ENCODE data around the gene MMD2. TPM values are rescaled to one million over a fixed set of nuclear protein-coding genes. Genes with fewer than 3 reads are reported as not detected.

Gene MMD2
- total RNA-seq, 2 donors from 2014 or later, result not detected

DNA sequence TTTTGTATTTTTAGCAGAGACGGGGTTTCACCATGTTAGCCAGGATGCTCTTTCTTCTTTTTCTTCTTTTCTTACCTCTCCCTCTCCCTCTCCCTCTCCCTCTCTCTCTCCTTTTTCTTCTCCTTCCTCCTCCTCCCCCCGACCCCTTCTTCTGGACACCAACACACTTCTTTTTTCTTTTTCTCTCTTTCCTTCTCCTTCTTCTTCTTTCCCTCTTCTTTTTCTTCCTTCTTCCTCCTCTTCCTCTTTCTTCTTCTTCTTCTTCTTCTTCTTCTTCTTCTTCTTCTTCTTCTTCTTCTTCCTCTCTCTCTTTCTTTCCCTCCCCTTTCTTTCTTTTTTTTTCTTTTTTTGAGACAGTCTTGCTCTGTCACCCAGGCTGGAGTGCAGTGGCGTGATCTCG lies 14.0 kb downstream of the MMD2 start:
- Mint-ChIP-seq H3K4me1 (ENCODE audit: low read depth in 2 of 2) (peaks cover 0 to 2% of the 10 kb centered on the region in 2 donors), H3K36me3 (no peaks in the 10 kb centered on the region), H3K27me3 (peaks cover 8 to 9% of the 10 kb centered on the region in 2 donors), H3K9me3 (no peaks in the 10 kb centered on the region), H3K27ac (no peak overlapping the region), H3K4me3 (no peak overlapping the region)
- ATAC-seq (no peak), DNase-seq (ENCODE audit: low spot score) (no peak)

DNA sequence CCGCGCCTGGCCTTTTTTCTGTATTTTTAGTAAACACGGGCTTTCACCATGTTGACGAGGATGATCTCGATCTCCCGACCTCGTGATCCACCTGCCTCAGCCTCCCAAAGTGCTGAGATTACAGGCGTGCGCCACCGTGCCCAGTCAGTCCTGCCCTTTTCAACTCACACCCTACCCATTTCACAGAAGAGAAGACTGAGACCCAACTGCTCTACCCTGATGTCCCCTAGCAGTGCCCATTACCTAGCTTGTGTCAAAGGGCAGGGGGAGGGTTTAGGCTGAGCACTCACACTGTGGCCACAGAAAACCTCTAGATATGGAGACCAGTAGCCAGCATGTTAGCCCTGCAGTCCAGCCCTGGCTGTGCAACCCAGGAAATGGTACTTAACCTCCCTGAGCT lies 15.7 kb downstream of the MMD2 start:
- DNase-seq (ENCODE audit: low spot score) (no peak), ATAC-seq (no peak)
- H3K27me3 Mint-ChIP-seq, result peaks cover 8 to 9% of the 10 kb centered on the region in 2 donors
- no peak overlapping the region for H3K27ac Mint-ChIP-seq
- H3K4me1 Mint-ChIP-seq (ENCODE audit: low read depth in 2 of 2), result peaks cover 0 to 2% of the 10 kb centered on the region in 2 donors
- H3K4me3 Mint-ChIP-seq, result no peak overlapping the region
- no peaks in the 10 kb centered on the region for H3K36me3 Mint-ChIP-seq
- H3K9me3 Mint-ChIP-seq, result no peaks in the 10 kb centered on the region

DNA sequence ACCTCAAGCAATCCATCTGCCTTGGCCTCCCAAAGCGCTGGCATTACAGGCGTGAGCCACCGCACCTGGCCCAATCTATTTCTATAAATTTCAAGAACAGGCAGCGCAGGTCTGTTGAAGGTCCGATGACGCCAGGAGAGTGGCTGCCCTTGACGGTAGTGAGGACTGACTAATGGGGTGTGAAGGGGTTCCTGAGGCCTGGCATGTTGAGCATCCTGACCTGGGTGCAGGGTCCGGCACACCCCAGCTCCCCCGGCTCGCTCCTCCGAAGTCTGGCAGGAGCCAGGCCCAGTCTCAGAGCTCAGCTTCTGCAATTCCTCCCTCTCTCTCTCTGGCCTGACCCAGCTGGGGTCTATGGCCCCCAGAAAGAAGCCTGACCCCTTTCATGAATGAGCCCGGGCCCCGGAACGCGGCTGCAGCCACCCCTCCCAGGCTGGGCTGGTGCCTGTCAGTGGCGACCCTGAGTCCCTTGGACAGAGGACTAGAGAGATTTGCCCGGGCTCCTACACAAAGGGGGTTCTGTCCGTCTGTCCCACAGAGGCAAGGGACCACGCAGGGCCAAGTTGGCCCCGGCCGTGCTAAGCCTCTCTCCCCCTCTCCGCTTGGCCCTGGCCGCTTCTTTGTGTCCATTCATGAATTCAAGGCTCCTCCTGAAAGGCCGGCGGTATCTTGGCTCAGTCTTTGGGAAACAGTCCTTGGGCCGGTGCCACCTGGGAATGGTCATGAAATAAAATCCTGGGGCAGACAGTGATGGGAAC lies 18.8 kb downstream of the MMD2 start:
- H3K27ac Mint-ChIP-seq, result no peak overlapping the region
- H3K9me3 Mint-ChIP-seq, result no peaks in the 10 kb centered on the region
- no peak for DNase-seq (ENCODE audit: low spot score)
- peaks cover 6% of the 10 kb centered on the region in 2 donors for H3K27me3 Mint-ChIP-seq
- ATAC-seq, result peak in 1 of 2 donors; percentile 25
- H3K4me3 Mint-ChIP-seq, result no peak overlapping the region
- no peaks in the 10 kb centered on the region for H3K4me1 Mint-ChIP-seq (ENCODE audit: low read depth in 2 of 2)
- no peaks in the 10 kb centered on the region for H3K36me3 Mint-ChIP-seq

DNA sequence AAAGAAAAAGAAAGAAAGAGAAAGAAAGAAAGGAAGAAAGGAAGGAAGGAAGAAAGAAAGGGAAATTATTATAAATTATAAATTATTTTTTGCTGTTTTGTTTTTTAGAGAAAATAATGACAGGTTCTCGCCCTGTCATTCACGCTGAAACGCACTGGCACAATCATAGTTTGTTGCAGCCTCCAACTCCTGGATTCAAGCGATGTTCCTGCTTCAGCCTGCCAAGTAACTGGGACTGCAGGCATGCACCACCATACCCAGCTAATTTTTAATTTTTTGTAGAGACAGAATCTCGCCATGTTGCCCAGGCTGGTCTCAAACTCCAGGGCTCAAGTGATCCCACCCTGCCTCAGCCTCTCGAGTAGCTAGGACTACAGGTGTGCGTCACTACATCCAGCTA lies 21.6 kb downstream of the MMD2 start:
- DNase-seq (ENCODE audit: low spot score) (no peak), ATAC-seq (no peak)
- H3K36me3 Mint-ChIP-seq, result no peaks in the 10 kb centered on the region
- no peaks in the 10 kb centered on the region for H3K9me3 Mint-ChIP-seq
- H3K4me1 Mint-ChIP-seq (ENCODE audit: low read depth in 2 of 2), result no peaks in the 10 kb centered on the region
- H3K27me3 Mint-ChIP-seq, result peaks cover 0 to 6% of the 10 kb centered on the region in 2 donors
- no peak overlapping the region for H3K4me3 Mint-ChIP-seq
- no peak overlapping the region for H3K27ac Mint-ChIP-seq

DNA sequence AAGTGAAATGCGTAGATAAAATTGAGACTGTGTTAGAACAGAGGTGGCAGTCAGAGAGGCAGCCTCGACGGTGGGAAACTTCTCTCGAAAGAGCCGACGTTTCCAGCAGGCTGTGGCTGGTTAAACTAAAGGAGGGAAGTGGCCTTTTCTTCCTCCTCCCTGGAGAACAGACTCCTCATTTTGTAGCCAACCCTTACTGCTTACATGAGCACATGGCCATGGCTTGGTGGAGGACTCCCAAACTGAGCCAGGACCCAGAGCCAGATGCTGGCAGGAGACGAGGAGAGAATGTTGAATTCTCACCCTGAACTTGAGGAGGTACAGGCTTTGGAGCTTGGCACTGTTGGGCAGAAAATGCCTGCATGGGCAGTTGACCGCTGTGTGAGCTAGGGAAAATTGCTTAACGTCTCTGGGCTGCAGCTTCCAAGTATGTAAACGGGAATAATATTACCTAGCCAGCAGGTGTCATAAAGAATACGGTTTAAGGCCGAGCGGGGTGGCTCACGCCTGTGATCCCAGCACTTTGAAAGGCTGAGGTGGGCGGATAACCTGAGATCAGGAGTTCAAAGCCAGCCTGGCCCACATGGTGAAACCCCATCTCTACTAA lies 24.5 kb downstream of the MMD2 start:
- DNase-seq (ENCODE audit: low spot score) (no peak), ATAC-seq (no peak)
- no peaks in the 10 kb centered on the region for H3K36me3 Mint-ChIP-seq
- H3K27ac Mint-ChIP-seq, result no peak overlapping the region
- peaks cover 0 to 6% of the 10 kb centered on the region in 2 donors for H3K27me3 Mint-ChIP-seq
- H3K4me1 Mint-ChIP-seq (ENCODE audit: low read depth in 2 of 2), result no peaks in the 10 kb centered on the region
- H3K9me3 Mint-ChIP-seq, result no peaks in the 10 kb centered on the region
- no peak overlapping the region for H3K4me3 Mint-ChIP-seq

DNA sequence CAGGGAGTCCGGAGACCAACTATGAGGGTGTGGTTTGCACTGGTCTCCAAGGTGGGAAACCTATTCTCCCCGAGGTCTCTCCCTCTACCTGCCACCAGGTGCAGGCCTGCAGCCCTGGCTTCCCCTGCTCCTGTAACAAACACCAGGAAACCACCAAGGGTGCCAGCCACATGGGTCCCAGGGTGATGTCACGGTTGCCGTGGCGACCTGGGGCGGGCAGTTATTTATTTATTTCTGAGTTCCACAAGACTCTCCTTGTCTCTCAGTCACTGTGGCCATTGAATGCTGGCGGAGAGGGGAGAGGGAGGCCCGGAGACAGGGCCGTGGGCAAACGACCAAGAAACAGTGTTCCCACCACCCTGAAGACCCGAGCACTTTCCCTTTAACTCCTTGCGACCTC lies 27.0 kb downstream of the MMD2 start:
- H3K27me3 Mint-ChIP-seq, result peaks cover 0 to 5% of the 10 kb centered on the region in 2 donors
- ATAC-seq (no peak), DNase-seq (ENCODE audit: low spot score) (no peak)
- H3K27ac Mint-ChIP-seq, result no peak overlapping the region
- no peaks in the 10 kb centered on the region for H3K4me1 Mint-ChIP-seq (ENCODE audit: low read depth in 2 of 2)
- H3K4me3 Mint-ChIP-seq, result no peak overlapping the region
- no peaks in the 10 kb centered on the region for H3K9me3 Mint-ChIP-seq
- H3K36me3 Mint-ChIP-seq, result no peaks in the 10 kb centered on the region

DNA sequence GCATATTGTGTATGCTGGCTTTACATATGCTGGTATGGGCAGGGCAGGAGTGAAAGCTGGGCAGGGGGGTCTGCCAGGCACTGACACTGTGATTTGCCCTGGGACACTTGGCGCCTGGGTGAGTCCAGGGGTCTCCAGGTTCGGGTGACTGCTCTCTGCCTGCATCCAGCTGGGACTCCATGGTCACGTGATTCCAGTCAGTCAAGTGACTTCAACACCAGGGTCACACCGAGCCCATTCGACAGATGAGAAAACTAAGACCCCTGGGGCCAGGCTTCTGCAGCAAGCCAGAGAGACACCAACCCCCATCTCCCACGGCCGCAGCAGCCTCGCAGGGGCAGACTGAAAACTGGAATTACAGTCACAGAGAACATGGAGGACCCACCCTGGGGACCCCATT lies 30.0 kb downstream of the MMD2 start:
- Mint-ChIP-seq H3K9me3 (no peaks in the 10 kb centered on the region), H3K4me1 (ENCODE audit: low read depth in 2 of 2) (no peaks in the 10 kb centered on the region), H3K4me3 (no peak overlapping the region), H3K36me3 (no peaks in the 10 kb centered on the region), H3K27me3 (peaks cover 0 to 5% of the 10 kb centered on the region in 2 donors), H3K27ac (no peak overlapping the region)
- ATAC-seq (no peak), DNase-seq (ENCODE audit: low spot score) (no peak)

DNA sequence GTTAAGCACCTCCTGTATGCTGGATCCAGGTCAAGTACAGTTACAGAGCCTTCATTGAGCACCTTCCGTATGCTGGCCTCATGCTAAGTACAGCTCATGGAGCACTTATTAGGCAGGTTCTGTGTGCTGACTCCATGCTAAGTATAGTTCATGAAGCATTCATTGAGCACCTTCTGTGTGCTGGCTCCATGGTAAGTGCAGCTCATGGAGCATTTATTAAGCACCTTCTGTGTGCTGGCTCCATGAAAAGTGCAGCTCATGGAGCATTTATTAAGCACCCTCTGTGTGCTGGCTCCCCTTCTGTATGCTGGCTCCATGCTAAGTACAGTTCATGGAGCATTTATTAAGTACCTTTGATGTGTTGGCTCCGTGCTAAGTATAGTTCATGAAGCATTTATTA lies 30.5 kb downstream of the MMD2 start:
- Mint-ChIP-seq H3K27ac (no peak overlapping the region), H3K36me3 (no peaks in the 10 kb centered on the region), H3K27me3 (peaks cover 0 to 4% of the 10 kb centered on the region in 2 donors), H3K4me1 (ENCODE audit: low read depth in 2 of 2) (no peaks in the 10 kb centered on the region), H3K4me3 (no peak overlapping the region), H3K9me3 (no peaks in the 10 kb centered on the region)
- ATAC-seq, result no peak
- no peak for DNase-seq (ENCODE audit: low spot score)

DNA sequence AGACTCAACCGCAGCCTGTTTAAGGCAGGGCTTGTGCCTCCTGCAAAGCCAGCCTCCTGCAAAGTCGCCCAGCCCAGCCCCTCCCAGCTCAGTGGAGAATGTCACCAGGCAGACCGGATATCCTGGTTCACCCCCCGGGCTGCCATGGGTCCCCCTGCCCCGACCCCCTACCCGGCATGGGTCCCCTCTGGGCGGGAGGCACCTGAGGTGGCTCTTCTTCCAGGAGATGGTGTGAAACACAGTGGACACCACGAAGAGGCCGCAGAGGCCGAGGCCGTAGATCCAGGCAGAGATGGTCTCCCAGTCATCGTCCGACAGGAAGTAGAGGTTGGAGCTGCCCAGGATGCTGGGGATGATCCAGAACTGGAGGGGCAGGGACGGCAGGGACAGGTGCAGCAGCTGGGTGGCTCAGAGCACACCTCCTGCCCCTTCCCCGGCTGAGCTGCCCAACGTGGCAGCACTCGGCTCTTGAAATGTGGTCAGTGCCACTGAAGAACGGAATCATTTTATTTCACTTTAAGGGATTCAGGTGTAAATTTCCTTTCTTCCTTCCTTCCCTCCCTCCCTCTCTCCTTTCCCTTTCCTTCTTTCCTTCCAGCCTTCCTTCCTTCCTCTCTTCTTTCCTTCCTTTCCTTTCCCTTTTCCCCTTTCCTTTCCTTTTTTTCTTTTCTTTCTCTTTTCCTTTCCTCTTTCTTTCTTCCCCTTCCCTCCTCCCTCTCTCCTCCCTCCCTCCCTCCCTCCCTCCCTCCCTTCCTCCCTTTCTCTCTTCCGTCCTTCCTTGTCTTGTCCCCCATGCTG lies 38.8 kb downstream of the MMD2 start:
- peaks cover 0 to 3% of the 10 kb centered on the region in 2 donors for H3K27me3 Mint-ChIP-seq
- no peak for ATAC-seq
- H3K4me1 Mint-ChIP-seq (ENCODE audit: low read depth in 2 of 2), result no peaks in the 10 kb centered on the region
- H3K36me3 Mint-ChIP-seq, result no peaks in the 10 kb centered on the region
- H3K4me3 Mint-ChIP-seq, result no peak overlapping the region
- H3K27ac Mint-ChIP-seq, result no peak overlapping the region
- DNase-seq (ENCODE audit: low spot score), result no peak
- H3K9me3 Mint-ChIP-seq, result no peaks in the 10 kb centered on the region

DNA sequence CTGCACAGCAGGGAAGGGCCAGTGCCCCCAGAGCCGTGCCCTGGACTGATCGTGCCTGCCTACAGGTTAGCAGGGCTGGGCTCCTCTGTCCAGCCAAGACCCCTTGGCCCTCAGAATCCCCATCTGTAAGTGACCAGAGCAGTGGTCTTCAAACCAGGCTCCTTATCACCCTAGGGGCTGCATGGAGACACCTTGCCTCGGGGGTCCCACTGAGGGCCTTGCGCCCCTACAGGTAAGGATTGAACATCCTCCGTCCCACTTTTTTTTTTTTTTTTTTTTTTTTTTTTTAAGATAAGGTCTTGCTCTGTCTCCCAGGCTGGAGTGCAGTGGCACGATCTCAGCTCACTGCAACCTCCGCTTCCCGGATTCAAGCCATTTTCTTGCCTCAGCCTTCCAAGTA lies 42.9 kb downstream of the MMD2 start:
- Mint-ChIP-seq H3K36me3 (no peaks in the 10 kb centered on the region), H3K4me3 (no peak overlapping the region), H3K27ac (no peak overlapping the region), H3K9me3 (no peaks in the 10 kb centered on the region), H3K27me3 (peaks cover 0 to 3% of the 10 kb centered on the region in 2 donors), H3K4me1 (ENCODE audit: low read depth in 2 of 2) (no peaks in the 10 kb centered on the region)
- ATAC-seq, result no peak
- DNase-seq (ENCODE audit: low spot score), result no peak

DNA sequence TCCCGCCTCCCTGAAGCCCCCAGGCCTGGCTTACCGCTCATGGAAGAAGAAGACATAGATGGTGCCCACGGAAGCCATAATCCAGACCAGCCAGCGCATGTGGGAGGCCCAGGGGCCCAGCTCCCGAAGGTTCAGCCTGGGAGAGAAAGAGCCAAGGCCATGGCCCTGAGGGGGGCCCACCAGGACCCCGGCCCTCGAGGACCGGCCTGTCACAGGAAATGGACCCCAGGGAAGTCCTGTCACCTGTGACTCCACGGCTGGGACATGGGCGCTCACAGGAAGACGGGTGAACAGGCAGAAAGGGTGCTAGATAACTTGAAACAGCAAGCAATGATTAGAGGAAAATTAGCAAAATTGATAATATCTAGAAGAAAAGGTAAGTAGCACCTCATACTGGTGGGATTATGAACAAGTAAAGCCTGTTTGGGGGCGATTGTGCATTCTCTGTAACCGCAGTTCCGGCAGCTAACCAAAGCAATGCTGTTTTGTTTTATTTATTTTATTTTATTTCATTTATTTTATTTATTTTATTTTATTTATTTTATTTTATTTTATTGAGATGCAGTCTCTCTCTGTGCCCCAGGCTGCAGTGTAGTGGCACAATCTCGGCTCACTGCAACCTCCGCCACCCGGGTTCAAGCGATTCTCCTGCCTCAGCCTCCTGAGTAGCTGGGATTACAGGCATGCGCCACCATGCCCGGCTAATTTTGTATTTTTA lies 47.7 kb downstream of the MMD2 start:
- no peak for DNase-seq (ENCODE audit: low spot score)
- ATAC-seq, result no peak
- H3K4me3 Mint-ChIP-seq, result no peak overlapping the region
- no peak overlapping the region for H3K27ac Mint-ChIP-seq
- H3K9me3 Mint-ChIP-seq, result no peaks in the 10 kb centered on the region
- no peaks in the 10 kb centered on the region for H3K27me3 Mint-ChIP-seq
- no peaks in the 10 kb centered on the region for H3K36me3 Mint-ChIP-seq
- no peaks in the 10 kb centered on the region for H3K4me1 Mint-ChIP-seq (ENCODE audit: low read depth in 2 of 2)

DNA sequence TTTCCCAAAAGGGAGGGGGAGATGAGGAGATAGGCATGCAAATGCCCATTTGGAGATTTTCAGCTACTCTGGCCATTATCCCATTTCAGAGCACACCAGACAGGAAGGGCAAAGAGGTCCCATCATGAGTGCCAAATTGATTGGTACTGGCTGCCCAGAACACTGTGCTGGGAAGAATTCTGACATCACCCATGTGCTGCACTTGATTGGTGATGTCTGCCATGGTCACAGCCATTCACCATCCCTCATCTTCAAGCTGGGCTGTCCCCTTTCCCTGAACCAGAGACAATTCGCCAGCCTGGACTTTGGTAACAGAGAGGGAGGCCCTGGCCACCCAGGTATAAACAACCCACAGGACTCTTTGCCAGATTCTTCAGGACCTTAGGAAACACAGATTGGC lies 52.3 kb downstream of the MMD2 start:
- no peaks in the 10 kb centered on the region for H3K36me3 Mint-ChIP-seq
- H3K27ac Mint-ChIP-seq, result no peak overlapping the region
- H3K4me3 Mint-ChIP-seq, result no peak overlapping the region
- peaks cover 0 to 5% of the 10 kb centered on the region in 2 donors for H3K27me3 Mint-ChIP-seq
- no peak for ATAC-seq
- DNase-seq (ENCODE audit: low spot score), result no peak
- no peaks in the 10 kb centered on the region for H3K4me1 Mint-ChIP-seq (ENCODE audit: low read depth in 2 of 2)
- H3K9me3 Mint-ChIP-seq, result no peaks in the 10 kb centered on the region

DNA sequence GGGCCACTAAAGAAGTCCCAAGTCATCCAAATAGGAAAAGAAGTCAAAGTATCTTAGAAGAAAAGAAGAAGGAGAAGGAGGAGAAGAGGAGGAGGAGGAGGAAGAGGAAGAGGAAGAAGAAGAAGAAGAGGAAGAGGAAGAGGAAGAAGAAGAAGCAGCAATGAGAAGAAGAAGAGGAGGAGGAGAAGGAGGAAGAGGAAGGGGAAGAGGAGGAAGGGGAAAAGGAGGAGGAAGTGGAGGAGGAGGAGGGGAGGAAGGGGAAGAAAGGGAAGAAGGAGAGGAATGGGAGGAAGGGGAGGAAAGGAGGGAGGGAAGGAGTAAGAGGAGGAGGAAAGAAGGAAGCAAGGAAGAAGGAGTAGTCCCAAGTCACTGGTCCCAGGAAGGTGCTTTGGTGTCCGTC lies 53.8 kb downstream of the MMD2 start:
- H3K4me1 Mint-ChIP-seq (ENCODE audit: low read depth in 2 of 2), result no peaks in the 10 kb centered on the region

More for the DNA sequence above, 53.8 kb downstream of the MMD2 start:
- Mint-ChIP-seq H3K36me3 (no peaks in the 10 kb centered on the region), H3K27me3 (peaks cover 0 to 5% of the 10 kb centered on the region in 2 donors), H3K9me3 (no peaks in the 10 kb centered on the region), H3K27ac (no peak overlapping the region), H3K4me3 (no peak overlapping the region)
- DNase-seq (ENCODE audit: low spot score) (no peak), ATAC-seq (no peak)
